H9 (cell line): ENCODE results near the gene SLC25A41. TPM values are rescaled to one million over a fixed set of nuclear protein-coding genes. Genes with fewer than 3 reads are reported as not detected.

Source experiments
- DNase-seq: peaks from one replicate; pipeline ENCODE4 v3.0.0-alpha.2; 2017
- H2AFZ ChIP-seq: one replicate; pipeline ENCODE4 v1.6.1; 2013; ENCODE audit warnings: mild to moderate bottlenecking, low read length, control low read depth, moderate library complexity
- H2AK5ac ChIP-seq: 2 replicates; pipeline ENCODE4 v1.6.1; 2013; ENCODE audit warnings: low read length, control low read depth, mixed read lengths; ENCODE audit not compliant: insufficient read length
- H2BK120ac ChIP-seq: one replicate; pipeline ENCODE4 v1.6.1; 2013; ENCODE audit warnings: low read depth, mild to moderate bottlenecking, low read length, control low read depth, inconsistent platforms; ENCODE audit not compliant: poor library complexity, severe bottlenecking
- H2BK12ac ChIP-seq: 2 replicates; pipeline ENCODE4 v1.6.1; 2013; ENCODE audit warnings: low read length, control low read depth, mixed read lengths, low read depth; ENCODE audit not compliant: insufficient read length
- H2BK15ac ChIP-seq: 2 replicates; pipeline ENCODE4 v1.6.1; 2013; ENCODE audit warnings: low read depth, low read length, control low read depth
- H2BK20ac ChIP-seq: one replicate; pipeline ENCODE4 v1.6.1; 2013; ENCODE audit warnings: low read depth, mild to moderate bottlenecking, low read length, control low read depth, inconsistent platforms; ENCODE audit not compliant: poor library complexity, severe bottlenecking
- H2BK5ac ChIP-seq: 2 replicates; pipeline ENCODE4 v1.6.1; 2013; ENCODE audit warnings: low read length, control low read depth, mixed read lengths; ENCODE audit not compliant: insufficient read length
- H3K14ac ChIP-seq: 2 replicates; pipeline ENCODE4 v1.6.1; 2013; ENCODE audit warnings: low read length, control low read depth; ENCODE audit not compliant: insufficient read depth
- H3K18ac ChIP-seq: 2 replicates; pipeline ENCODE4 v1.6.1; 2013; ENCODE audit warnings: low read depth, mild to moderate bottlenecking, mixed read lengths, low read length, control low read depth; ENCODE audit not compliant: insufficient read length
- H3K23ac ChIP-seq: 2 replicates; pipeline ENCODE4 v1.6.1; 2013; ENCODE audit warnings: low read length, control low read depth, mixed read lengths, low read depth; ENCODE audit not compliant: insufficient read length
- H3K23me2 ChIP-seq: 2 replicates; pipeline ENCODE4 v1.6.1; 2013; ENCODE audit warnings: low read depth, mild to moderate bottlenecking, mixed read lengths, low read length, control low read depth; ENCODE audit not compliant: insufficient read length, poor library complexity, severe bottlenecking
- H3K27ac ChIP-seq: 2 replicates; pipeline ENCODE4 v1.5.1; 2013; ENCODE audit warnings: low read length, control low read depth, mixed read lengths, low read depth; ENCODE audit not compliant: insufficient read length
- H3K27me3 ChIP-seq: 2 replicates; pipeline ENCODE4 v1.6.1; 2013; ENCODE audit warnings: low read length, control low read depth, inconsistent platforms; ENCODE audit not compliant: insufficient read depth
- H3K4ac ChIP-seq: 2 replicates; pipeline ENCODE4 v1.6.1; 2013; ENCODE audit warnings: low read depth, mild to moderate bottlenecking, control low read depth, inconsistent platforms, low read length, moderate library complexity
- H3K4me1 ChIP-seq: 2 replicates; pipeline ENCODE4 v1.6.1; 2013; ENCODE audit warnings: low read length, control low read depth, inconsistent platforms; ENCODE audit not compliant: insufficient read depth
- H3K4me2 ChIP-seq: 2 replicates; pipeline ENCODE4 v1.6.1; 2013; ENCODE audit warnings: low read length, control low read depth, mixed read lengths; ENCODE audit not compliant: insufficient read length, insufficient read depth
- H3K56ac ChIP-seq: 2 replicates; pipeline ENCODE4 v1.6.1; 2013; ENCODE audit warnings: low read depth, mild to moderate bottlenecking, mixed read lengths, low read length, control low read depth; ENCODE audit not compliant: insufficient read length
- H3K79me1 ChIP-seq: 2 replicates; pipeline ENCODE4 v1.6.1; 2013; ENCODE audit warnings: low read depth, mild to moderate bottlenecking, moderate library complexity, low read length, control low read depth, inconsistent platforms; ENCODE audit not compliant: insufficient read depth, poor library complexity, severe bottlenecking
- H3K79me2 ChIP-seq: 2 replicates; pipeline ENCODE4 v1.6.1; 2013; ENCODE audit warnings: low read length, control low read depth, inconsistent platforms; ENCODE audit not compliant: insufficient read depth
- H3K9ac ChIP-seq: 2 replicates; pipeline ENCODE4 v1.6.1; 2013; ENCODE audit warnings: low read length, control low read depth, mixed read lengths; ENCODE audit not compliant: insufficient read length; ENCODE audit errors: extremely low read depth
- H3K9me3 ChIP-seq: one replicate; pipeline ENCODE4 v1.6.1; 2013; ENCODE audit warnings: low read depth, low read length, inconsistent platforms; ENCODE audit not compliant: control insufficient read depth
- H3T11ph ChIP-seq: one replicate; pipeline ENCODE4 v1.6.1; 2013; ENCODE audit warnings: mild to moderate bottlenecking, low read length, control low read depth, inconsistent platforms
- H4K20me1 ChIP-seq: one replicate; pipeline ENCODE4 v1.6.1; 2013; ENCODE audit not compliant: control insufficient read depth, insufficient read length, insufficient read depth
- H4K5ac ChIP-seq: 2 replicates; pipeline ENCODE4 v1.6.1; 2013; ENCODE audit warnings: low read depth, mild to moderate bottlenecking, mixed read lengths, low read length, control low read depth; ENCODE audit not compliant: insufficient read length
- H4K8ac ChIP-seq: replicated peaks from 2 replicates; pipeline ENCODE4 v1.6.1; 2013; ENCODE audit warnings: low read length, control low read depth, mixed read lengths, low read depth; ENCODE audit not compliant: insufficient read length
- H4K91ac ChIP-seq: 2 replicates; pipeline ENCODE4 v1.6.1; 2013; ENCODE audit warnings: low read depth, mild to moderate bottlenecking, moderate library complexity, mixed read lengths, low read length, control low read depth; ENCODE audit not compliant: insufficient read length
- H3K27ac Mint-ChIP-seq, 3 experiments: 2 replicates in 2 of 3; 3 replicates in 1 of 3; pipeline ENCODE4 v1.8.0; 2020 to 2021; ENCODE audit warnings: mixed read lengths in 3 of 3, mild to moderate bottlenecking in 1 of 3, moderate library complexity in 1 of 3
- H3K27me3 Mint-ChIP-seq: 2 replicates; pipeline ENCODE4 v1.8.0; 2021; ENCODE audit warnings: low read depth, mild to moderate bottlenecking, moderate library complexity, mixed read lengths
- H3K36me3 Mint-ChIP-seq, 3 experiments: 2 replicates in 2 of 3; 3 replicates in 1 of 3; pipeline ENCODE4 v1.8.0; 2020 to 2021; ENCODE audit warnings: low read depth in 3 of 3, mixed read lengths in 3 of 3; ENCODE audit not compliant: insufficient read depth in 1 of 3
- H3K4me1 Mint-ChIP-seq, 2 experiments: 2 replicates each; pipeline ENCODE4 v1.8.0; 2020; ENCODE audit warnings: mixed read lengths in 2 of 2
- H3K4me3 Mint-ChIP-seq, 2 experiments: 2 replicates in 1 of 2; 3 replicates in 1 of 2; pipeline ENCODE4 v1.8.0; 2020 to 2021; ENCODE audit warnings: mild to moderate bottlenecking in 2 of 2, mixed read lengths in 2 of 2, moderate library complexity in 1 of 2
- H3K9me3 Mint-ChIP-seq, 2 experiments: 2 replicates in 1 of 2; 3 replicates in 1 of 2; pipeline ENCODE4 v1.8.0; 2020; ENCODE audit warnings: mild to moderate bottlenecking in 2 of 2, mixed read lengths in 2 of 2, moderate library complexity in 1 of 2
- WGBS: extraction: QIAGEN DNeasy Blood & Tissue Kit; methylation state at CpG from one replicate; pipeline ENCODE4 v1.1.7; 2013; ENCODE audit warnings: missing lambda C conversion rate, low lambda C conversion rate, mixed read lengths; ENCODE audit not compliant: insufficient read length; ENCODE audit errors: extremely low coverage; 5-methylcytosine and 5-hydroxymethylcytosine counted together
- total RNA-seq: library from RNA; stranded (reverse); gene quantifications from 2 replicates; pipeline ENCODE4 v1.2.1, GENCODE V29; 2021
- TF ChIP-seq, protein P1 (sequence below): fragments of 200-600 bp; sonication (generic); conservative IDR thresholded peaks from 3 replicates; pipeline ENCODE4 v1.8.0; 2021; ENCODE audit warnings: antibody characterized with exemption, mild to moderate bottlenecking

Gene SLC25A41
- total RNA-seq, 1 experiment from 2014 or later, result 0.20 TPM

DNA sequence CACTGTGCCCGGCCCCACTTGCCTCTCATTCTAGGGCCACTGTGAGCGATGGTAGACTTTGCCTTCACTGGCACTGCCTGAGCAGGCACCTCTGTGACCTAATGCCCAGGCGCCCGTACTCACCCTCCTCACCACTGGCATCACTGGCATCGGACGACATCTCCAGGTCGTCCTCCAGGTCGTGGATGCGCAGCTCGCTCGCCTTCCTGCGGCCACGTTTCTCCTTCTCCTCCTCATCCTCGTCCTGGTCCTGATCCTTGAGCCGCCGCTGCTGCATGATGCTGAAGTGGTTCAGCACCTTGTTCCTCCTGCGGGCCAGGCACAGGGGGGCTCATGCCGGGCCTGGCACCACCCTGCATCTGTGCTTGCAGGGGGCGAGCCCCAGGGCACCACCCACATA is 50.4 kb downstream of the SLC25A41 start:
- Mint-ChIP-seq H3K27ac (no peak overlapping the region; a peak in 1 of 7 replicates), H3K36me3 (peaks cover 56 to 85% (median 78%) of the 10 kb centered on the region in 3 experiments)

More for the DNA sequence above, 50.4 kb downstream of the SLC25A41 start:
- no peak overlapping the region for H4K8ac ChIP-seq
- H2AK5ac ChIP-seq, result no peak overlapping the region
- Mint-ChIP-seq H3K27me3 (no peaks in the 10 kb centered on the region), H3K9me3 (peaks cover 4% of the 10 kb centered on the region in 2 experiments; a peak in 4 of 5 replicates), H3K4me3 (no peak overlapping the region), H3K4me1 (peaks cover 0 to 5% of the 10 kb centered on the region in 2 experiments; a peak in 2 of 4 replicates)
- no peak overlapping the region for H3K56ac ChIP-seq
- TF ChIP-seq, protein P1, sequence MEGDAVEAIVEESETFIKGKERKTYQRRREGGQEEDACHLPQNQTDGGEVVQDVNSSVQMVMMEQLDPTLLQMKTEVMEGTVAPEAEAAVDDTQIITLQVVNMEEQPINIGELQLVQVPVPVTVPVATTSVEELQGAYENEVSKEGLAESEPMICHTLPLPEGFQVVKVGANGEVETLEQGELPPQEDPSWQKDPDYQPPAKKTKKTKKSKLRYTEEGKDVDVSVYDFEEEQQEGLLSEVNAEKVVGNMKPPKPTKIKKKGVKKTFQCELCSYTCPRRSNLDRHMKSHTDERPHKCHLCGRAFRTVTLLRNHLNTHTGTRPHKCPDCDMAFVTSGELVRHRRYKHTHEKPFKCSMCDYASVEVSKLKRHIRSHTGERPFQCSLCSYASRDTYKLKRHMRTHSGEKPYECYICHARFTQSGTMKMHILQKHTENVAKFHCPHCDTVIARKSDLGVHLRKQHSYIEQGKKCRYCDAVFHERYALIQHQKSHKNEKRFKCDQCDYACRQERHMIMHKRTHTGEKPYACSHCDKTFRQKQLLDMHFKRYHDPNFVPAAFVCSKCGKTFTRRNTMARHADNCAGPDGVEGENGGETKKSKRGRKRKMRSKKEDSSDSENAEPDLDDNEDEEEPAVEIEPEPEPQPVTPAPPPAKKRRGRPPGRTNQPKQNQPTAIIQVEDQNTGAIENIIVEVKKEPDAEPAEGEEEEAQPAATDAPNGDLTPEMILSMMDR, result no peak
- no peak overlapping the region for H2BK15ac ChIP-seq
- no peaks in the 10 kb centered on the region for H4K20me1 ChIP-seq
- no peak overlapping the region for H3K18ac ChIP-seq
- DNase-seq, result no peak
- H4K5ac ChIP-seq, result no peak overlapping the region
- no peaks in the 10 kb centered on the region for H3K27me3 ChIP-seq
- H2BK20ac ChIP-seq, result no peak overlapping the region
- no peaks in the 10 kb centered on the region for H3K79me2 ChIP-seq
- no peak overlapping the region for H3K4me2 ChIP-seq
- H3K4ac ChIP-seq, result no peak overlapping the region
- no peak overlapping the region for H2AFZ ChIP-seq
- no peak overlapping the region for H3T11ph ChIP-seq
- no peak overlapping the region for H4K91ac ChIP-seq
- WGBS, result no CpG with 5 or more reads among the region's 19 CpGs
- H2BK5ac ChIP-seq, result no peak overlapping the region
- no peak overlapping the region for H3K23ac ChIP-seq
- no peaks in the 10 kb centered on the region for H3K9me3 ChIP-seq
- H3K27ac ChIP-seq, result no peak overlapping the region
- H2BK12ac ChIP-seq, result no peak overlapping the region
- H3K23me2 ChIP-seq, result no peaks in the 10 kb centered on the region
- no peak overlapping the region for H3K9ac ChIP-seq
- no peaks in the 10 kb centered on the region for H3K79me1 ChIP-seq
- H2BK120ac ChIP-seq, result no peak overlapping the region
- H3K4me1 ChIP-seq, result no peaks in the 10 kb centered on the region
- H3K14ac ChIP-seq, result no peak overlapping the region
